Transverse colon (tissue), 4 donors: ENCODE results near the gene C12orf42. TPM values are rescaled to one million over a fixed set of nuclear protein-coding genes. Genes with fewer than 3 reads are reported as not detected.

Experiments used
- DNase-seq: peaks from one replicate; pipeline ENCODE4 v3.0.0-alpha.2; 2019
- H3K27ac ChIP-seq, 4 donors: fragments of 200-600 bp; sonication (generic); 2 replicates each; pipeline ENCODE4 v1.5.1; 2016 to 2018; ENCODE audit warnings: inconsistent platforms in 4 of 4
- H3K27me3 ChIP-seq: fragments of 200-600 bp; sonication (generic); 2 replicates; pipeline ENCODE4 v1.5.1; 2017; ENCODE audit warnings: inconsistent platforms
- H3K36me3 ChIP-seq, 4 donors: fragments of 200-600 bp; sonication (generic); 2 replicates each; pipeline ENCODE4 v1.5.1; 2017 to 2019; ENCODE audit warnings: inconsistent platforms in 4 of 4
- H3K4me1 ChIP-seq, 4 donors: fragments of 200-600 bp; sonication (generic); 2 replicates each; pipeline ENCODE4 v1.5.1; 2017 to 2020; ENCODE audit warnings: inconsistent platforms in 4 of 4
- H3K4me3 ChIP-seq, 4 donors: fragments of 200-600 bp; sonication (generic); 1 replicate in 1 of 4; 2 replicates in 3 of 4; pipeline versions ENCODE4 v1.5.1 to v1.6.1; 2017 to 2019; ENCODE audit warnings: inconsistent platforms in 4 of 4
- H3K9me3 ChIP-seq, 2 donors: fragments of 200-600 bp; sonication (generic); 2 replicates each; pipeline ENCODE4 v1.5.1; 2017 to 2019; ENCODE audit warnings: inconsistent platforms in 2 of 2
- CTCF ChIP-seq, 5 experiments: fragments of 200-600 bp in 3 of 5; fragments of 450-650 bp in 2 of 5; sonication (generic) in 3 of 5; IDR thresholded peaks; 1 replicate in 2 of 5; 2 replicates in 3 of 5; pipeline ENCODE4 v1.5.1; 2016 to 2017; ENCODE audit warnings: antibody characterized with exemption in 5 of 5, inconsistent platforms in 3 of 5, mild to moderate bottlenecking in 2 of 5, moderate library complexity in 1 of 5
- EP300 ChIP-seq: sonication (generic); formaldehyde crosslinking; IDR thresholded peaks from one replicate; pipeline ENCODE4 v1.6.1; 2017; ENCODE audit warnings: antibody characterized with exemption, low read depth
- POLR2A ChIP-seq: fragments of 450-650 bp; IDR thresholded peaks from one replicate; pipeline ENCODE4 v1.6.1; 2016; ENCODE audit warnings: antibody characterized with exemption, mild to moderate bottlenecking, moderate library complexity
- POLR2AphosphoS5 ChIP-seq, 3 donors: sonication (generic); formaldehyde crosslinking; IDR thresholded peaks; one replicate each; pipeline ENCODE4 v1.6.1; 2016; ENCODE audit warnings: antibody characterized with exemption in 3 of 3
- WGBS, 2 donors: methylation state at CpG; one replicate each; pipeline ENCODE4 v1.1.5; 2018; ENCODE audit warnings: low coverage in 1 of 2; 5-methylcytosine and 5-hydroxymethylcytosine counted together
- in situ Hi-C, 4 donors: fragments of 200-750 bp; cut with MboI; loops; one replicate each; pipeline versions ENCODE4 v1.15.0 to v1.15.1; 2017; ENCODE audit warnings: low sequenced_read_pairs in 3 of 4, low pct_ligation_motif_present in 1 of 4, low pct_unique_long_range_greater_than_20kb in 1 of 4
- intact Hi-C: fragments of 100-400 bp; cut with DNase I; formaldehyde crosslinking; loops from one replicate; pipeline ENCODE4 v1.15.1; 2023; ENCODE audit warnings: low total_unique reads
- total RNA-seq, 4 donors: library from RNA; depleted of rRNA; stranded (reverse); fragments of >200 nt; gene quantifications; one replicate each; pipeline ENCODE4 v1.1.0, GENCODE V29; 2016

C12orf42 gene
- total RNA-seq, 4 donors from 2014 or later: 0.79 to 43.4 TPM; not detected in 2

DNA sequence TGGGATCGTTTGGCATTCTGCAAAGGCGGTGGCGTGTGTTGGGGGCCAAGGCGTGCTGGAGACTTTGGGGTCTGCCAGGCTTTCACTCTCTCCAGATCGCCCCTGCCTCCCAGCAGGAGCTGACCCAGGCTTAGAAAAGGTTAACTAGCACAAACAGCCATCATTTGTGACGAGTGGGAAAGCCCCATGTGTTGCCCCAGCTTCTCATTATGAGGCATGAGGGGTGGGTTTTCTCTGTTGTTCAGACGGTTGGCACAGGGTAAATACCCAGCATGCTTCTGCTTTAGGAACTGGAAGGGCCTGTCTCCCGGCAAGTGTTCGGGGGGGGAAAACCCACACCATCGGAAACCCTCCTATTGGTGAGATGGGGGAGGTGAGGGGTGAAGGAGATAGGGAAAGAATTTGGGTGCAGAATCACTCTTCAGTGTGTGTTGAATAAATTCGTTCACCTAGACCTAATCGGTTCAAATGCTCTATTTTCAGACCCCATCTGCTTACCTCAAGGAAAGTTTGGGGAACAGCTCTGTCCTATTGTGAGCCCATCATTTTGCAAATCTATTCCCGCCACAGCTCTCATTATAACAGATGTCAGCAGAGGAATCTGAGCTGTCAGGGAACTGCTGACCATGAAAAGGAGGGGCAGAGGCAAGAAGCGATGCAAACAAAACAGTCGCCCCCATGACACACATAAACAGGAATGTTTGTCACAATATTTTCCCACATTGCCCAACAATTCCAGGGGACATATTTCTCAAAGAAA is 34.7 kb upstream of the C12orf42 start:
- 46 to 56% methylated on average over 4 to 15 of the region's 15 CpGs for WGBS, 2 donors
- H3K36me3 ChIP-seq: no peaks in the 10 kb centered on the region
- no peaks in the 10 kb centered on the region for H3K4me1 ChIP-seq
- intact Hi-C loops (no loop called here), in situ Hi-C loops (loop anchor here in 1 of 4 donors (25.0 kb wide), 1 partner anchor 593 kb away; no protein-coding TSS in a partner anchor)
- H3K4me3 ChIP-seq: no peak overlapping the region
- TF ChIP-seq POLR2A (no peak), POLR2AphosphoS5 (IDR thresholded peaks at IDR 0.05) (no peak), CTCF (IDR thresholded peaks at IDR 0.05) (no peak), EP300 (no peak)
- H3K9me3 ChIP-seq: no peaks in the 10 kb centered on the region
- H3K27me3 ChIP-seq: peaks cover 7% of the 10 kb centered on the region
- DNase-seq: no peak
- no peak overlapping the region for H3K27ac ChIP-seq

DNA sequence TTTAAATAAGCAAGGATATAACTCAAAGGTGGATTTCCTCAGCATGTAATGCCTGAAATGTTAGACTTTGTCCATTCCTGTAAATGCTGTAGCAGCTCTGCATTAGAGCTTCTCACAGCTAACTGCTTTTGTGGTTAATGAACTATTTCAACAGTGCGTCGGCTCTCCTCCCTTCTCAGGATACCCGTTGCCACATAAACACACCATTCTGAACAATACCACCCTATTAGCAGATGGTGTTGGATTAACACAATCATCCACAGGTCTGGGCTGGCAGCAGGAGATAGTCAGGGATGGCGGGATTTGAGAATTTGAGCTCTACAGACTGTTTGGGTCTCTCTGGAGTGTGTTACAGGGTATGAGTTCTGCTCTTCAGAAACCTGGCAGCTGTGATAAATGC is 33.5 kb upstream of the C12orf42 start:
- Histone ChIP-seq H3K4me1 (no peaks in the 10 kb centered on the region), H3K9me3 (no peaks in the 10 kb centered on the region), H3K27ac (no peak overlapping the region), H3K27me3 (peaks cover 7% of the 10 kb centered on the region), H3K36me3 (no peaks in the 10 kb centered on the region), H3K4me3 (no peak overlapping the region)
- in situ Hi-C loops: loop anchor here in 1 of 4 donors (25.0 kb wide), 1 partner anchor 592 kb away; no protein-coding TSS in a partner anchor
- WGBS, 2 donors: 74 to 77% methylated on average over 3 to 4 of the region's 4 CpGs
- TF ChIP-seq EP300 (no peak), POLR2A (no peak), POLR2AphosphoS5 (IDR thresholded peaks at IDR 0.05) (no peak), CTCF (IDR thresholded peaks at IDR 0.05) (no peak)
- intact Hi-C loops: no loop called here
- no peak for DNase-seq

DNA sequence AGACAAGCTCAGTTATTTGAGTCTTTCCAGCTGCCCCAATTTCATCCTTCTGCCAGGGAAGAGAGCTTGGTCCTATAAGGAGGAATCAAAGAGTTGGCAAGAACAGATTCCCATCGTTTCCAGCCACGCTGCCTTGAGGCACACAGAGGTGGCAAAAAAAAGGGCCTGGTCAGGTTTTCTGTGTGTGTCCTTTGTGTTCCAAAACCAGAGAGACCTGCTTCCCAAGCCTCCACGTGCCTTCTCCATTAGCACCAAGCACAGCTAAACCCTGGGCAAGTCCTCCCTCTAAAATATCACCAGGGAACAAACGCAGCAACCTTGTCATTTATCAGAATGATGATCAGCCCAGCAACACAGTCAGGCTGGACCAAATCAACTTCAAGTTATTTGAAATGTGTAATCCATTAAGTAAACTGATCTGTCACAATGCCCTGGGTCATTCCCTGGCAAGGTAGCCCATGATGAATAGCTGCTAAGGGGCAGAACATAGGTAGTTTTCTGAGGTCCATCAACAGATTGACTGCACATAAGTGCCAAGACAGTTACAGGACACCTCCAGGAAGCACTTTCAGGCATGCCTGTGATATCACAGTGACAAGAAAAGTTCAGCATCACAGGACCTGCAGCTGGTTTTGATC is 28.6 kb upstream of the C12orf42 start:
- 68 to 69% methylated on average over 3 to 4 of the region's 4 CpGs for WGBS, 2 donors
- no peak for DNase-seq
- H3K4me3 ChIP-seq: no peak overlapping the region
- no peaks in the 10 kb centered on the region for H3K9me3 ChIP-seq
- H3K4me1 ChIP-seq: no peaks in the 10 kb centered on the region
- no peak overlapping the region for H3K27ac ChIP-seq
- in situ Hi-C loops (no loop called here), intact Hi-C loops (no loop called here)
- H3K27me3 ChIP-seq: no peaks in the 10 kb centered on the region
- no peaks in the 10 kb centered on the region for H3K36me3 ChIP-seq
- TF ChIP-seq EP300 (no peak), POLR2A (no peak), CTCF (IDR thresholded peaks at IDR 0.05) (no peak), POLR2AphosphoS5 (IDR thresholded peaks at IDR 0.05) (no peak)

- Histone ChIP-seq H3K36me3 (no peaks in the 10 kb centered on the region), H3K9me3 (no peaks in the 10 kb centered on the region), H3K27me3 (no peaks in the 10 kb centered on the region), H3K4me3 (no peak overlapping the region), H3K27ac (no peak overlapping the region), H3K4me1 (no peaks in the 10 kb centered on the region)
- no peak for DNase-seq
- in situ Hi-C loops: no loop called here
- WGBS, 2 donors: 95 to 100% methylated on average over 1 of the region's 1 CpG
- TF ChIP-seq EP300 (no peak), POLR2AphosphoS5 (IDR thresholded peaks at IDR 0.05) (no peak), POLR2A (no peak), CTCF (IDR thresholded peaks at IDR 0.05) (no peak)
- intact Hi-C loops: no loop called here
Measured at GRCh38 chr12:103523771-103524170, 28.0 kb upstream of the C12orf42 start.
